ENCODE data around the gene LAMTOR1. TPM values are rescaled to one million over a fixed set of nuclear protein-coding genes. Genes with fewer than 3 reads are reported as not detected.

Gene LAMTOR1
- total RNA-seq, 2 donors from 2014 or later: 65.6 to 66.9 TPM

DNA sequence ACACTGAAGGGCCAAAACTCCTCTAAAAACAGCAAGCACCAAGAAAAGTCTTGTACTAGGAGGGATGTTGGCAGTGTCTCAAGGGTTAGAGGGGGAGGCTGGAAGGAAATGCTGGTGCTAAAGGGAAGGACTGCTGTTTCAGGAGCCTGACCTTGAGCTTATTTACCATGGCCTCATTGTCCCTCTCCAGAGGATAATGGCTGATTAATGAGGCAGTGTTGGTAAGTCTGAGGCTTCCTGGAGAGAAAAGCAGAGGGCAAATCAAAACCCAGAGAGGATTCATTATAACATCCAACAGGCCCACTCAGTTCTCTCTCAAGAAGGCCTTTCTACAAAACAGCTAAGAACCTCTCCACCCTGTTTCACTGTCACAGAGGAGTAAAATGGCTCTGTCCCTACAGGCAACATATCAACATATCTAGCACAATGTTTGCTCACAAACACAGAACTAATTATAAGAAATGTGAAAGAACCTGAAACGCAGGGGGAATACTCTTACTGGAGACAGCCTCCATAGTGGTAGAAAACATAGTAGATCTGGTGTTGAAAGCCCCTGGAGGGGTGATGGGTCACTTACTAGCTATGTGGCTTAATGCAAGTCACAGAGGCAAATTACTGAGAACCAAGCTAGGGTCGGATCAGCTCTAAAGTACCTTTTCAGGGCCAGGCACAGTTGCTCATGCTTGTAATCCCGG is 54.2 kb downstream of the LAMTOR1 start:
- Histone ChIP-seq H3K27me3 (no peaks in the 10 kb centered on the region), H3K36me3 (replicated peaks in 1 of 2; ENCODE audit: insufficient read depth in 1 of 2, low read depth in 2 of 2) (no peaks in the 10 kb centered on the region), H3K9me3 (no peaks in the 10 kb centered on the region), H3K4me1 (peaks cover 30% of the 10 kb centered on the region), H3K4me3 (no peak overlapping the region), H3K27ac (peak overlapping the region; percentile 50 to 81 (median 66))
- no peak for TF ChIP-seq CTCF (IDR thresholded peaks at IDR 0.05)
- no peak for TF ChIP-seq POLR2A (IDR thresholded peaks at IDR 0.05)
- 49 to 52% methylated on average over 3 of the region's 3 CpGs for WGBS, 2 donors
- DNase-seq (peak; percentile 49 to 76 (median 56)), ATAC-seq (peak; percentile 87)
- intact Hi-C loops (cut with DNase I): no loop called here

Small RNAs within 50 kb of the gene (microRNA-seq; reads per million reads assigned to microRNA genes)
- 0 reads per million in 2 donors for gene MIR3165 (ENCODE audit: borderline number of aligned reads in 2 of 2, borderline replicate concordance in 2 of 2)

Small RNAs within 50 kb of the gene (small RNA-seq; reads per million reads assigned to genes)
- not detected for gene MIR3165
- not detected for gene RNU6-72P

Other genes with a start within 250 kb of the LAMTOR1 start
- not detected for gene DEFB131B, start 224.8 kb downstream of the LAMTOR1 start, total RNA-seq
- gene XNDC1N, start 174.7 kb downstream of the LAMTOR1 start, total RNA-seq: 10 to 100 TPM in 1 of 2 donors, 1 to 10 TPM in 1; 7.3 to 14.5 TPM
- gene RNF121, start 174.3 kb downstream of the LAMTOR1 start, total RNA-seq: 10 to 100 TPM; 17.9 to 24.4 TPM
- 1 to 10 TPM; 3.1 to 9.6 TPM for gene IL18BP, start 104.4 kb downstream of the LAMTOR1 start, total RNA-seq
- 100 to 1,000 TPM; 173 to 191 TPM for gene NUMA1, start 22.8 kb downstream of the LAMTOR1 start, total RNA-seq
- 1 to 10 TPM; 2.3 to 9.9 TPM for gene LRRC51, start 22.4 kb downstream of the LAMTOR1 start, total RNA-seq
- not detected for gene TOMT, start 2.6 kb upstream of the LAMTOR1 start, total RNA-seq
- 10 to 100 TPM; 14.2 to 22.1 TPM for gene ANAPC15, start 9.4 kb upstream of the LAMTOR1 start, total RNA-seq
- gene FOLR3, start 32.4 kb upstream of the LAMTOR1 start, total RNA-seq: not detected
- 1 to 10 TPM in 1 of 2 donors, under 1 TPM in 1; 0.52 to 3.0 TPM for gene FOLR1, start 88.8 kb upstream of the LAMTOR1 start, total RNA-seq
- 10 to 100 TPM; 11.4 to 49.1 TPM for gene FOLR2, start 113.5 kb upstream of the LAMTOR1 start, total RNA-seq
- 10 to 100 TPM; 47.2 to 53.7 TPM for gene INPPL1, start 121.5 kb upstream of the LAMTOR1 start, total RNA-seq
- gene PHOX2A, start 140.9 kb upstream of the LAMTOR1 start, total RNA-seq: not detected

Data from body of pancreas (tissue), 4 donors.